Calu3 (cell line): ENCODE results near the gene A1BG. TPM values are rescaled to one million over a fixed set of nuclear protein-coding genes. Genes with fewer than 3 reads are reported as not detected.

Experiments
- BruUV-seq: library from RNA; stranded (reverse); fragments of 400-500 nt; replicated peaks from 2 replicates; lab custom pipeline; 2021; lab: Mats Ljungman, UMichigan
- CTCF ChIA-PET: fragments of 300-600 bp; sonication (Branson Sonifier 250); formaldehyde crosslinking; loops from one replicate; lab custom pipeline; 2022; ENCODE audit warnings: antibody characterized with exemption; lab: Charles Lee
- DNase-seq: peaks from one replicate; pipeline ENCODE4 v3.0.0; 2022
- H3K27ac Mint-ChIP-seq: one replicate; pipeline ENCODE4 v1.8.0; 2022; ENCODE audit warnings: mixed read lengths; ENCODE audit not compliant: unreplicated experiment
- H3K27me3 Mint-ChIP-seq: one replicate; pipeline ENCODE4 v1.8.0; 2022; ENCODE audit warnings: mixed read lengths; ENCODE audit not compliant: unreplicated experiment
- H3K36me3 Mint-ChIP-seq: one replicate; pipeline ENCODE4 v1.8.0; 2022; ENCODE audit warnings: mild to moderate bottlenecking, moderate library complexity, mixed read lengths; ENCODE audit not compliant: insufficient read depth, unreplicated experiment
- H3K4me1 Mint-ChIP-seq: one replicate; pipeline ENCODE4 v1.8.0; 2022; ENCODE audit warnings: mild to moderate bottlenecking, low read depth, mixed read lengths; ENCODE audit not compliant: unreplicated experiment
- H3K4me3 Mint-ChIP-seq: one replicate; pipeline ENCODE4 v1.8.0; 2022; ENCODE audit warnings: mild to moderate bottlenecking, low read depth, moderate library complexity, mixed read lengths; ENCODE audit not compliant: unreplicated experiment
- H3K9me3 Mint-ChIP-seq: one replicate; pipeline ENCODE4 v1.8.0; 2022; ENCODE audit warnings: low read depth, mixed read lengths; ENCODE audit not compliant: unreplicated experiment
- intact Hi-C: fragments of 100-400 bp; cut with micrococcal nuclease; formaldehyde crosslinking; loops from one replicate; pipeline ENCODE4 v1.10.0; 2022; ENCODE audit not compliant: unreplicated experiment
- microRNA-seq: library from miRNA; unstranded; fragments of <30 nt; microRNA quantifications from one replicate; pipeline ENCODE4 v1.2.0, GENCODE V29; 2022
- total RNA-seq: library from RNA; stranded (reverse); gene quantifications from 2 replicates; pipeline ENCODE4 v1.2.3, GENCODE V29; 2022
- TF ChIP-seq, protein P1 (sequence below): fragments of 200-600 bp; IDR thresholded peaks from one replicate; pipeline ENCODE4 v1.8.0; 2022; ENCODE audit warnings: antibody characterized with exemption; ENCODE audit not compliant: unreplicated experiment

The A1BG gene
- total RNA-seq, 1 experiment from 2014 or later: not detected

DNA sequence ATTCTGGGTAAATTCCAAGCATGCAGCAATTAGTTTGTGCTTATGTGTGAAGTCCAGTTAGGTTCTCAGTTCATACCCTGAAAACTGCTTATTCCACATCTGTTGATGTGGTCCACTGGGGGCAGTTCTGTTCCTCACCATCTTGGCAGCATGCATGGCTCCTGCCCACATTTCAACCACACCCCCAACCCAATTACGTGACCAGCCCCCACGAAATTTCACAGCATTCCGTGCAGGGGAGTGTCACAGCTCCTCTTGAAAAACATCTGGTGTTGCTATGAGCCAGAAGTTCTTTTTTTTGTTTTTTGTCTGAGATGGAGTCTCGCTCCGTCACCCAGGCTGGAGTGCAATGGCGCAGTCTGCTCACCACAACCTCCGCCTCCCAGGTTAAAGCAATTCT, 57.2 kb downstream of the A1BG start:
- CTCF ChIA-PET: no interaction called here
- no TSS peak for BruUV-seq
- peaks cover 27% of the 10 kb centered on the region for H3K9me3 Mint-ChIP-seq

More for the DNA sequence above, 57.2 kb downstream of the A1BG start:
- Mint-ChIP-seq H3K4me1 (no peaks in the 10 kb centered on the region), H3K4me3 (no peak overlapping the region), H3K27ac (no peak overlapping the region), H3K27me3 (no peaks in the 10 kb centered on the region), H3K36me3 (peaks cover 92% of the 10 kb centered on the region)
- DNase-seq: no peak
- TF ChIP-seq, protein P1, sequence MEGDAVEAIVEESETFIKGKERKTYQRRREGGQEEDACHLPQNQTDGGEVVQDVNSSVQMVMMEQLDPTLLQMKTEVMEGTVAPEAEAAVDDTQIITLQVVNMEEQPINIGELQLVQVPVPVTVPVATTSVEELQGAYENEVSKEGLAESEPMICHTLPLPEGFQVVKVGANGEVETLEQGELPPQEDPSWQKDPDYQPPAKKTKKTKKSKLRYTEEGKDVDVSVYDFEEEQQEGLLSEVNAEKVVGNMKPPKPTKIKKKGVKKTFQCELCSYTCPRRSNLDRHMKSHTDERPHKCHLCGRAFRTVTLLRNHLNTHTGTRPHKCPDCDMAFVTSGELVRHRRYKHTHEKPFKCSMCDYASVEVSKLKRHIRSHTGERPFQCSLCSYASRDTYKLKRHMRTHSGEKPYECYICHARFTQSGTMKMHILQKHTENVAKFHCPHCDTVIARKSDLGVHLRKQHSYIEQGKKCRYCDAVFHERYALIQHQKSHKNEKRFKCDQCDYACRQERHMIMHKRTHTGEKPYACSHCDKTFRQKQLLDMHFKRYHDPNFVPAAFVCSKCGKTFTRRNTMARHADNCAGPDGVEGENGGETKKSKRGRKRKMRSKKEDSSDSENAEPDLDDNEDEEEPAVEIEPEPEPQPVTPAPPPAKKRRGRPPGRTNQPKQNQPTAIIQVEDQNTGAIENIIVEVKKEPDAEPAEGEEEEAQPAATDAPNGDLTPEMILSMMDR: no peak
- intact Hi-C loops: no loop called here

Small RNA genes within 50 kb of the gene (microRNA-seq; reads per million reads assigned to microRNA genes)
- gene MIR4754: 1.4 reads per million
- not detected for gene MIR6806

Other genes starting within 250 kb of the A1BG start
- gene ZNF329, start 202.7 kb downstream of the A1BG start, total RNA-seq: 9.5 and 11.2 TPM in 2 replicates
- gene ZNF274, start 170.4 kb downstream of the A1BG start, total RNA-seq: 43.2 and 44.6 TPM in 2 replicates
- 65.3 and 68.5 TPM in 2 replicates for gene ZNF544, start 124.6 kb downstream of the A1BG start, total RNA-seq
- gene ZNF8, start 74.5 kb downstream of the A1BG start, total RNA-seq: 12.1 and 12.8 TPM in 2 replicates
- gene ERVK3-1, start 48.1 kb downstream of the A1BG start, total RNA-seq: 68.4 and 70.8 TPM in 2 replicates
- 4.6 TPM in 2 replicates for gene ZSCAN22, start 26.5 kb downstream of the A1BG start, total RNA-seq
- gene ZNF497, start 9.3 kb upstream of the A1BG start, total RNA-seq: 2.4 and 3.1 TPM in 2 replicates
- 0.47 and 0.81 TPM in 2 replicates for gene ZNF837, start 27.5 kb upstream of the A1BG start, total RNA-seq
- gene RPS5, start 33.8 kb upstream of the A1BG start, total RNA-seq: 971 and 1,079 TPM in 2 replicates
- gene RNF225, start 42.2 kb upstream of the A1BG start, total RNA-seq: 0.51 and 0.61 TPM in 2 replicates
- 21.8 and 23.4 TPM in 2 replicates for gene ZNF584, start 55.2 kb upstream of the A1BG start, total RNA-seq
- gene ZNF132, start 86.7 kb upstream of the A1BG start, total RNA-seq: not detected in 2 replicates
- 12.0 and 13.7 TPM in 2 replicates for gene ZNF324B, start 98.1 kb upstream of the A1BG start, total RNA-seq
- gene ZNF324, start 113.6 kb upstream of the A1BG start, total RNA-seq: 16.9 and 18.2 TPM in 2 replicates
- gene ZNF446, start 122.9 kb upstream of the A1BG start, total RNA-seq: 12.7 and 13.9 TPM in 2 replicates
- gene SLC27A5, start 158.5 kb upstream of the A1BG start, total RNA-seq: 3.7 and 5.8 TPM in 2 replicates
- 17.7 and 19.6 TPM in 2 replicates for gene ZBTB45, start 166.3 kb upstream of the A1BG start, total RNA-seq
- gene TRIM28, start 190.6 kb upstream of the A1BG start, total RNA-seq: 558 and 582 TPM in 2 replicates
- 168 TPM in 2 replicates for gene CHMP2A, start 201.6 kb upstream of the A1BG start, total RNA-seq
- 123 and 131 TPM in 2 replicates for gene UBE2M, start 205.1 kb upstream of the A1BG start, total RNA-seq
- 31.8 and 33.5 TPM in 2 replicates for gene MZF1, start 219.8 kb upstream of the A1BG start, total RNA-seq